Lower leg skin (tissue), 3 donors: ENCODE results near the gene NPM3.

ENCODE experiments used
- CTCF ChIP-seq, 3 donors: fragments of 450-650 bp; IDR thresholded peaks; one replicate each; pipeline ENCODE4 v1.5.1; 2016; ENCODE audit warnings: antibody characterized with exemption in 3 of 3, mild to moderate bottlenecking in 3 of 3, moderate library complexity in 2 of 3
- POLR2A ChIP-seq, 2 donors: fragments of 450-650 bp; IDR thresholded peaks; one replicate each; pipeline ENCODE4 v1.6.1; 2016 to 2017; ENCODE audit warnings: antibody characterized with exemption in 2 of 2, mild to moderate bottlenecking in 1 of 2, moderate library complexity in 1 of 2

GRCh38 chr10:101760510-101760909 lies 22.7 kb downstream of the NPM3 start:
- TF ChIP-seq POLR2A (IDR thresholded peaks at IDR 0.05) (no peak), CTCF (IDR thresholded peaks at IDR 0.05) (no peak)
